Ovary (tissue), 3 donors: ENCODE measurements around the gene ATG4D.

ENCODE experiments used
- CTCF ChIP-seq, 3 donors: fragments of 450-650 bp in 2 of 3; fragments of 200-600 bp in 1 of 3; IDR thresholded peaks; one replicate each; pipeline versions ENCODE4 v1.5.1 to v1.8.0; 2016 to 2022; ENCODE audit warnings: antibody characterized with exemption in 3 of 3, mild to moderate bottlenecking in 1 of 3
- POLR2A ChIP-seq: fragments of 450-650 bp; IDR thresholded peaks from one replicate; pipeline ENCODE4 v1.6.1; 2017; ENCODE audit warnings: antibody characterized with exemption, mild to moderate bottlenecking, moderate library complexity
- donor health status: DM: no; HTN: no; CAD: no.

- TF ChIP-seq CTCF (IDR thresholded peaks at IDR 0.05) (no peak), POLR2A (no peak)
Measured at GRCh38 chr19:10593148-10593547, 49.4 kb downstream of the ATG4D start.
